ENCODE measurements around the gene MTHFR.

The MTHFR gene

DNA sequence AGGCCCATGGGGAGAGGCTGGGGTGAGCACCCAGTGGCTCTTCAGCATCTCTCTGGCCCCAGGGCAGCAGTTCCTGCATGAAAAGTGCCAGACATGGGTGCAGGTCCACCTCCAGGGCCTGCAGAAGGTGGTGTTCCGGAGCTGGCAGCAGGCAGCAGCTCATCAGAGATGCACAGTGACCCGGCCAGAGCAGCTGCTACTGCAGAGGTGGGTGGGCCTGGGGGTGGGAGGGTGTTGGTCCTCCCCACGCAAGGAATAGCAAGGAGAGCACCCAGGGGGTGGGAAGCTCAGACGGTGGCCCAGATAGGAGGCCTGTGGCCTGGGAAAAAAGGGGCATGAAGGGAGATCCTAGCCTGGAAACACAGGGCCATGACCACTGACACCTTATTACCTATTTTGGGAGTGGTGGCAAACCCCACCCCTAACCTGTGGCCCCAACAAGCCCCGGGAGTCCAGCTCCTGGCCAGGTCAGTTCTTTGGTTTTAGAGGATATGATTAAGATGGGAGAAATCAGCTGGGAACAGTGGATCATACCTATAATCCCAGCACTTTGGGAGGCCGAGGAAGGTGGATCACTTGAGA lies 23.5 kb downstream of the MTHFR start:
- DNase-seq (ENCODE audit: low read depth), result no peak

DNA sequence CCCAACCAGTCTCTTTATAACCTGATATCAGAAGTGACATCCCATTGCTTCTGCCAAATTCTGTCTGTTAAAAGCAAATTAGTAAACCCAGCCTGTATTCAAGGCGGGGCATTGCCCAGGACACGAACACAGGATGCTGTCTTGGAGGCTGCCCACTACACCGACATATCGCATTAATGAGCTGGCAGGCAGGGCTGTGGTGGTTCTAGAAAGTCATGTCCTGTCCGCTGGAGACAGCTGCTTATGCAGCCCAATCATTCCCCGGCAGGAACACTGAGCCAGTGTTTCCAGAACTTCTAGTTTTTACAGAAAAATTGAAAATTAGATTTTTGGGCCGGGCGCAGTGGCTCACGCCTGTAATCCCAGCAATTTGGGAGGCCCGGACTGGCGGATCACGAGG lies 24.5 kb downstream of the MTHFR start:
- DNase-seq (ENCODE audit: low read depth), result no peak

DNA sequence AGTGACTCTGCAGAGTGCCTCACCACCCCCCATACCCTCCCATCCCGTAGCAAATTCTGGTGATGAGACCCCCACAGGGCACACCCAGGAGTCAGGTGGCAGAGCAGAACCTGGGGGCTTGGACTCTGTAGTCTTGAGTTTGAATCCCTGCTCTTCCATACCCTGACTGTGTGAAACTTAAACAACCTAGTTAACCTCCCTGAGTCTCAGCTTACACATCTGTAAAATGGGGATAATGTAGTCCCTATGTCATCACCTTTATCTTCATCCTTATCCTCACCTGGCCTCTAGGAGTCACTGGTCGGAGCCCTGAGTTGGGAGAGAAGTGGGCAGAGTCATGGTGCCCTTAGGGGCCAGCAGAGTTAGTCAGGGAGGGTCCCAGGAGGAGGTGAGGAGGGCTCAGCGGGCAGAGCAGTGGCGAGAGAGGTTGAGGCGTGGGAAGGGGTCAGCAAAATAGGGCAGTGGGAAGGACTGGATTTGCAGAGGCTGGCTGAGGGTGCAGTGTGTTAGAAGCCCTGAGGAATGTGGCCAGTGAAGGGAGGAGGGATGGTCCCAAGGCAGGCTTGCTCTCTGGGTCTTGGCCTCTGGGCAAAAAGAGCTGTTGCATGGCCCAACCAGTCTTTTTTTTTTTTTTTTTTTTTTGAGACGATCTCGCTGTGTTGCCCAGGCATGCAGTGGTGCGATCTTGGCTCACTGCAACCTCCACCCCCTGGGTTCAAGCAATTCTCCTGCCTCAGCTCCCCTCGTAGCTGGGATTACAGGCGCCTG lies 25.2 kb downstream of the MTHFR start:
- no peak for DNase-seq (ENCODE audit: low read depth)

GRCh38 chr1:11779715-11780379 lies 25.9 kb downstream of the MTHFR start:
- no peak for DNase-seq (ENCODE audit: low read depth)

- no peak for DNase-seq (ENCODE audit: low read depth)
These were observed 26.7 kb downstream of the MTHFR start for GRCh38 chr1:11778844-11779623.

GRCh38 chr1:11778336-11778735 lies 27.4 kb downstream of the MTHFR start:
- DNase-seq (ENCODE audit: low read depth), result no peak

GRCh38 chr1:11777658-11778322 lies 28.0 kb downstream of the MTHFR start:
- no peak for DNase-seq (ENCODE audit: low read depth)

DNA sequence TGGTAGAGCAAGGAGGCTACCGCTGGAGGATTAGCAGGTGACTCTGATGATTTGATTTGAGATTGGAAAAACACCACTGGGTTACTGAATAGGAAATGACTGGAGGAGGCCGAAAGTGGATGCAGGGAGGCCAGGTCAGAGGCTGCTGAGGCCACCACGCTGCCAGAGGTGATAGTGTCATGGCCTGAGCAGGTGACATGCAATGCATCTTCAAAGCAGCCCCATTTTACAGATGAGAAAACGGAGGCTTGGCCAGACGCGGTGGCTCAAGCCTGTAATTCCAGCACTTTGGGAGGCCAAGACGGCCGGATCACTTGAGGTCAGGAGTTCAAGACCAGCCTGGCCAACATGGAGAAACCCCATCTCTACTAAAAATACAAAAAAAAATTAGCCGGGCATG lies 31.0 kb downstream of the MTHFR start:
- DNase-seq (ENCODE audit: low read depth), result no peak

GRCh38 chr1:11772458-11772857 lies 33.3 kb downstream of the MTHFR start:
- no peak for DNase-seq (ENCODE audit: low read depth)

- no peak for DNase-seq (ENCODE audit: low read depth)
These were observed 34.2 kb downstream of the MTHFR start for GRCh38 chr1:11771481-11772043.

DNA sequence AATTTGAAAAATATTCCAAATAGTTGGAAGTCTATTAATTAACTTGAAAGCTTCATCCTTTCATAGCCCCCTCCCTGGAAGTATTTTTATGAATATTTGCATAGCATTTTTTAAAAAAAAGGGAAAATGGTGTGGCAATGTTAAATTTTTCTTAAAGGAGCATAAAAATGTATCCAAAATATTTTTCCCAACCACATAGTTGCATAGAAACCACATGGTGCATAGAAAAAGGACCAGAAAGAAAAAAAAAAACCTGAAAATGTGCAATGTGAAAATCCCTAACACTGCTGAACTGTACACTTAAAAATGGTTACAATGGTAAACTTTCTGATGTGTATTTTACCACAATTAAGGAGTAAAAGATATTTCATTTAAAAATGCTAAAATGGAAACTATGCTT lies 35.8 kb downstream of the MTHFR start:
- no peak for DNase-seq (ENCODE audit: low read depth)

DNA sequence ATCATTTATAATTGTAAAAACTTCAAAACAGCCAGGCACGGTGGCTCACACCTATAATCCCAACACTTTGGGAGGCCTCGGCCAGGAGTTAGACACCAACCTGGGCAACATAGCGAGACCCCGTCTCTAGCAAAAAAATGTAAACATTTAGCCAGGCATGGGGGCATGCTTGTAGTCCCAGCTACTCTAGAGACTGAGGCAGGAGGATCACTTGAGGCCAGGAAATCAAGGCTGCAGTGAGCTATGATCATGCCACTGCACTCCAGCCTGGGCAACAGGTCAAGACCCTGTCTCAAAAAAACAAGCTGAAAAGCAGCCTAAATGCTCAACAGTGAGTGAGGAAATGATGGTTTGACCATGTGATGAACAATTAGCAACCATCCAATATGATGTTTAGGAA lies 36.5 kb downstream of the MTHFR start:
- DNase-seq (ENCODE audit: low read depth), result no peak

- no peak for DNase-seq (ENCODE audit: low read depth)
These were observed 36.9 kb downstream of the MTHFR start for GRCh38 chr1:11768821-11769220.

- no peak for DNase-seq (ENCODE audit: low read depth)
These were observed 37.7 kb downstream of the MTHFR start for GRCh38 chr1:11767922-11768704.

DNA sequence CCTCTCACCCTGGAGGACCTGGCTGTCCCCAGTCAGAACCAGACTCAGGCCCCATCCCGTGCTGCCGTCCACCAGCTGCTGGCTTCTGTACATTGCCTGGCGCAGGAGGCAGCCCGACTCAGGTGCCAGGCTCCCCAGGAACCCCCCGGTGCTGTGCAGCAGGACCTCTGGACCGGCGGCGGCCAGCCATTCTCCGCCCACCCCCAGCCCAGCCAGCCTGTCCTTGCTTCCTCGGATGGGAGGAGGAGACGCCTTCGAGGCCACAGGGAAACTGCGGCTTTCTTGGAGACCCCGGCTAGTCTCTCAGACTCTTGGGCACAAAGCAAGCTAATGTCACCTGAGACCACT lies 39.4 kb downstream of the MTHFR start:
- no peak for DNase-seq (ENCODE audit: low read depth)

GRCh38 chr1:11765661-11766428 lies 39.9 kb downstream of the MTHFR start:
- no peak for DNase-seq (ENCODE audit: low read depth)

DNA sequence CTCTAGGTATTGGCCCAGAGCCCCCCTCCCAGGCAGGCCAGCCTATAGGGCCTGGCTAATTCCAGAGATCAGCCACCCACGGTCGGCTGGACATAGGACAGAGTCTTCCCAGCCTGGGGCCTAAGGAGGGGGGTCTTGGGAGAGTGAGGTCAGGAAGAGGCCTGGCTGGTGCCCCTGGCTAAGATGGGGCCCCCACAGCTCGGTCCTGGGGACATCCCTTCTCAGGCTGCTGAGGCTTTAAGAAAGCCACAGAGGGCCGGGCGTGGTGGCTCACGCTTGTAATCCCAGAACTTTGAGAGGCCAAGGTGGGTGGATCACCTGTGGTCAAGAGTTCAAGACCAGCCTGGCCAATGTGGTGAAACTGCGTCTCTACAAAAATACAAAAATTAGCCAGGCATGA lies 41.2 kb downstream of the MTHFR start:
- DNase-seq (ENCODE audit: low read depth), result no peak

DNA sequence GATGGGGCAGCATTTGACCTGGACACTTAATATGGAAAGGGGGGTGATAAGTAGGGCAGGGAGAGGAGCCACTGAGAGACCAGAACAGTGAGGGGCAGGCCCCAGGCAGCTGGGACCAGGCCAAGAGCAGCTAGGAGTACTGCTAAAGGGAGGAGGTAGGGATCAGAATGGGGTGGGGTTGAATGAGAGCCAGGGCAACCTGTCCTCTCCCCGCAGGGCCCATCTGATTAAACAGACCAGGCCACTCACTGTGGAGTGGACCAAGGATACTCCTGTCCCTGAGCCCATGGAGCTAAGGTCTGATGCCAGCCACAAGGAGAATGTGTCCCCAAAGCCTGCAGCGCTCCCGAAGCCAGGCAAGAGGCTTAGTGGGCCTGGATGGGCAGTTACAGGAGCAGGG lies 41.6 kb downstream of the MTHFR start:
- no peak for DNase-seq (ENCODE audit: low read depth)

DNA sequence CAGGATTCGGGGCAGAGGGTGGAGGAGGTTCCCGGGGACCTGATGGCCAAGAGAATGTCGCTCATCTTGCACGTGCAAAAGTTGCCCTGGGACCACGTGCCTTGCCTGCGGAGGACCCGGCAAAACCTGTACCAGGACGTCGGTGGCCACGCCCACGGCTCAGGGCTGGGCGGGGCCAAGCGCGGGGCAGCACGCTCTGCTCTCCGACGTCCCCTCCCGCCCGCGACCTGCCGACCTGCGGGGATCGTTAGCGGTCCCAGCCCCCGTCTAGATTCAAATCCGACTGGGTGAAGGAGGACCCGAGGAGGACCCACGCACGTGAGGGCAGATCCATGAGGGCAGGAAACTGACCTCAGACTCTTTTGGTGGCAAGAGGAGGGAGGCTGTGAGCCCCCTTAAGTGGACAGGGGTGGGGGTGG lies 43.8 kb downstream of the MTHFR start, which contains the start of gene C1orf167:
Gene C1orf167, plus strand, starts transcription at position 206 of the 419 bp plus-strand sequence. CDS start 2,208 bp downstream, outside the sequence.
- no peak for DNase-seq (ENCODE audit: low read depth)

DNA sequence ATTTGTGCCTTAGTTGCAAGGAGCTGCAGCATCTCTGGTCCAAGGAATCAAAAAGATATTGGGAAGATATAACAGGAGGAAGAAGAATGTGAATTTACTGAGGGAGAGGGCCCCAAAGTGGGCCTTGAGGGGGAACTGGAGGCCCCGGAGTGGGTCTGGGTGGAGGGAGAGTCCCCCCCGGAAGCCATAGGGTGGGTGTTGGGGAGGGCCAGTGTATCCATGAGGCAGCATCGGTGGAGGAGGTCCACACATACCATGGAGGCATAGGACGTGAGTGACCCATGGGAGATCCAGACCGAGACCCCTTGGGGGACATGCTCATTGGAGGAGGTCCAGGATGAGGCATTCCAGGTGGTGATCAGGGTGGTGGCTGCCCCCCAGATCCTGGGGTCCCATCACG lies 44.5 kb downstream of the MTHFR start:
- no peak for DNase-seq (ENCODE audit: low read depth)

Data from iris pigment epithelial cell (primary cell).